ENCODE measurements around the gene SNX1.
"Not testable (repeated sequence)": the region's sequence is repeated elsewhere in the genome, so short reads cannot be mapped to it uniquely, and the experiment has no call there.

SNX1 gene

DNA sequence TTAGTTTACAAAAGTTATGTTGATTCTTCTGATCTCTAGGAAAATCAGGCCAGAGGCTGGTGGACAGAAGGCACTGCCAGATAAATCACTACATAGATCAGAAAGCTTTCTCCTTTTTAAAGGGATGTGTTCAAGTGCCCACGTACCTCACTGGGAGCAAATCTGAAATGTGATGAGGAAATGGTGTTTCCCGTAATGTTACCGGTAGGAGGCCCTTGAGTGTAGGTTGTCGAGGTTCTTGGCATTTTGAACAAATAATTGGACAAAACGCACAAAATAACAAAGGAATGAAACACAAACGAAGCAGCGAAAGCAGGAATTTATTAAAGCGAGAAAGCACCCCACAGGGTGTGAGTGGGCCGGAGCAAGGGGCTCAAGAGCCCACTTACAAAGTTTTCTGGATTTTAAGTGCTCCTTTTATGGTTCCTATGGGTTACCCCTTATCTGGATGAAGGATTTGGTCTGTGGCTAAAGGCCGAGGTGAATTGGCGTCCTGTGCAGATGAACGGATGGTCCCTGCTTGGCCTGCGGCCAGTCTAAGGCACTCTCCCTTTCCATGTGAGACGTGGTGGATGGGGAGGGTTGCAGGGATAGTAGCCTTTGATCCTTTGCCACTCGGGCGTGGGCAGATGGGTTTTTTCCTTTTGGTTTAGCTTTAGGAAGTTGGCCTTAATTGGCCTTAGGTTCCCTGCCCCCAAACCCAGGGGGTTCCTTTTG, 1.0 kb downstream of the SNX1 start:
- H3K4me3 Mint-ChIP-seq, result peak overlapping the region; percentile 99
- H3K4me1 Mint-ChIP-seq, result peaks cover 74% of the 10 kb centered on the region
- DNase-seq (ENCODE audit: low spot score in 2 of 2) (no peak), ATAC-seq (no peak)
- peaks cover 14% of the 10 kb centered on the region for H3K36me3 Mint-ChIP-seq
- no peaks in the 10 kb centered on the region for H3K9me3 Mint-ChIP-seq
- H3K27ac Mint-ChIP-seq, result peak overlapping the region; percentile 97

DNA sequence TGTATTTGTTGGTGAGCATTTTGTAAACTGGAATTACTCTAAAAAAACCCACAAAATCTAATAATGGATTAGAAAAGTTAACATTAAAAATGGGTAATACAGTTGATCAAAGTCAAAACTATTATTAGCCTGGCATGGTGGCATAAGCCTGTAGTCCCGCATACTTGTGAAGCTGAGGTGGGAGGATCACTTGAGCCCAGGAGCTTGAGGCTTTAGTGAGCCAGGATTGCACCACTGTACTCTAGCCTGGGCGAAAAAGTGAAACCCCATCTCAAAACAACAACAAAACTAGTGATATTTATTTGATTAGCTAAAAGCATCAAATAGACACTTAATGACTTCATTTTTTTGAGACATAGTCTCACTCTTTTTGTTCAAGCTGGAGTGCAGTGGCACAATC, 3.6 kb downstream of the SNX1 start:
- no peak for ATAC-seq
- H3K36me3 Mint-ChIP-seq, result peaks cover 12% of the 10 kb centered on the region
- no peak for DNase-seq (ENCODE audit: low spot score in 2 of 2)
- H3K27ac Mint-ChIP-seq, result no peak overlapping the region
- no peak overlapping the region for H3K4me3 Mint-ChIP-seq
- H3K4me1 Mint-ChIP-seq, result peaks cover 58% of the 10 kb centered on the region
- no peaks in the 10 kb centered on the region for H3K9me3 Mint-ChIP-seq

DNA sequence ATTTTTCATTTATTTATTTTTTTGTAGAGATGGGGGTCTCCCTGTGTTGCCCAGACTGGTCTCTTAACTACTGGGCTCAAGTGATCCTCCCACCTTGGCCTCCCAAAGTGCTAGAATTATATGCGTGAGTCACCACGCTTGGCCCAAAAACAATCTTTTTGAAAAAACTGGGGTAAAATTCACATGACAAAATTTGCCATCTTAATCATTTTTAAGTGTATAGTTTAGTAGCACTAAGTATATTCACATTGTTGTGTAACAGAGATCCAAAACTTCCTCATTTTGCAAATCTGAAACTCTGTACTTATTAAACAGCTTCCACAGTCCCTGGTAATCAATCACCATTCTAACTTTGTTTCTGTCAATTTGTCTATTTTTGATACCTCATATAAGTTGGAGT, 5.2 kb downstream of the SNX1 start:
- peaks cover 43% of the 10 kb centered on the region for H3K4me1 Mint-ChIP-seq
- ATAC-seq (no peak), DNase-seq (ENCODE audit: low spot score in 2 of 2) (no peak)
- peaks cover 7% of the 10 kb centered on the region for H3K36me3 Mint-ChIP-seq
- H3K9me3 Mint-ChIP-seq, result no peaks in the 10 kb centered on the region
- H3K4me3 Mint-ChIP-seq, result no peak overlapping the region
- H3K27ac Mint-ChIP-seq, result no peak overlapping the region

DNA sequence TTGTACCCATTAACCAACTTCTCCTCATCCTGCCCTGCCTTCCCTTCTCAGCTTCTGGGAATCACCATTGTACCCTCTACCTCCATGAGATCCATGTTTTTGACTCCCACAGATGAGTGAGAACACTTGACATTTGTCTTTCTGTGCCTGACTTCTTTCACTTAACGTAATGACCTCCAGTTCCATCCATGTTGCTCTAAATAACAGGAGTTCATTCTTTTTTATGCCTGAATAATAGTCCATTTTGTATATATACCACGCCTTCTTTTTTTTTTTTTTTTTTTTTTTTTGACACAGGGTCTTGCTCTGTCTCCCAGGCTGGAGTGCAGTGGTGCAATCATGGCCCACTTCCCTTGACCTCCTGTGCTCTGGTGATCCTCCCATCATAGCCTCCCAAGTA, 6.7 kb downstream of the SNX1 start:
- H3K27ac Mint-ChIP-seq, result no peak overlapping the region
- no peak for DNase-seq (ENCODE audit: low spot score in 2 of 2)
- H3K4me3 Mint-ChIP-seq, result no peak overlapping the region
- peaks cover 43% of the 10 kb centered on the region for H3K4me1 Mint-ChIP-seq
- H3K36me3 Mint-ChIP-seq, result peaks cover 11% of the 10 kb centered on the region
- no peaks in the 10 kb centered on the region for H3K9me3 Mint-ChIP-seq
- ATAC-seq, result no peak

DNA sequence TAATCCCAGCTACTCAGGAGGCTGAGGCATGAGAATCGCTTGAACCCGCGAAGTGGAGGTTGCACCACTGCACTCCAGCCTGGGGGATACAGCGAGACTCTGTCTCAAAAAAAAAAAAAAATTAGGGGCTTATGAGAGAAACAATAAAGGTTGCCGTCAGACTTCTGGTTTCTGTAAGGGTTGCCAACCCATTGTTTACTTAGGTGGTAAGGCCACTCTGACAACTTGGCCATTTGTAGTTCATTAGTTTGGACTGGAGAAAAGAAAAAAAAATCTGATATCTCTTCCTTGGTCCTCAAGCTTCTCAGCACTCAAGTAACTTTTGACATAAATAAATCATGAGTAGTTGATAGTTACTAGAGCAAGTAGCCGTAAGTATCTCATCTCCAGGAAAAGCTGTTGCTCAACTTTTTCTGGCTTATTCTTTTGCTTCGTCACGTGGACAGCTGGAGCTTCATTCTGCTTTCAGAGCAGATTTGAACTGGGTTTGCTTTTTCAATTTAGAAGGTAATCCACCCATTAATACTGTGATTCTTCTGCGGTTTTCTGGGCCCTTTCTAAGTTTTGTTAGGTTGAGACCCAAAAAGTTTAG, 9.4 kb downstream of the SNX1 start:
- DNase-seq (ENCODE audit: low spot score in 2 of 2) (no peak), ATAC-seq (no peak)
- Mint-ChIP-seq H3K4me1 (peaks cover 36% of the 10 kb centered on the region), H3K27ac (no peak overlapping the region), H3K9me3 (no peaks in the 10 kb centered on the region), H3K4me3 (no peak overlapping the region), H3K36me3 (peaks cover 11% of the 10 kb centered on the region)

DNA sequence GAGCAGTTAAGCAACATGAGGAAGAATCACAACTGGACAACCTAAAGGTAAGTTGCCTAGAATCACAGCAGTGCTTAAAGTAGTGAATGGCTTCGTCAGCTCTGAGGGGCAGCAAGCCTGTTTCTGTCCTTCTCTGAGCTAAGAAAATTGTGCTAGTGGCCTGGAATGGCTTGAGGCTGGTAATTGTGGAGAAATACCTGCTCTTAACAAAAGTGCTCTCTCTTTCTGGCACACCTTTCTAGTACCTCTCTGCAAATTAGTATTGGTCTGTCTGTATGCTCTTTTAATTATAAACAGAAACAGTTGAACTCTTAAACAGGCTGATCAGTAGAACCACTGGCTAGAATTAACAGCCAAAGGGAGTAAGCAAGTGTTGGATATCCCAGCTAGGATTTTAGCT, 11.6 kb downstream of the SNX1 start:
- DNase-seq (ENCODE audit: low spot score in 2 of 2) (no peak), ATAC-seq (no peak)
- Mint-ChIP-seq H3K9me3 (no peaks in the 10 kb centered on the region), H3K4me3 (no peak overlapping the region), H3K36me3 (peaks cover 17% of the 10 kb centered on the region), H3K27ac (peak overlapping the region; percentile 10), H3K4me1 (peaks cover 54% of the 10 kb centered on the region)

DNA sequence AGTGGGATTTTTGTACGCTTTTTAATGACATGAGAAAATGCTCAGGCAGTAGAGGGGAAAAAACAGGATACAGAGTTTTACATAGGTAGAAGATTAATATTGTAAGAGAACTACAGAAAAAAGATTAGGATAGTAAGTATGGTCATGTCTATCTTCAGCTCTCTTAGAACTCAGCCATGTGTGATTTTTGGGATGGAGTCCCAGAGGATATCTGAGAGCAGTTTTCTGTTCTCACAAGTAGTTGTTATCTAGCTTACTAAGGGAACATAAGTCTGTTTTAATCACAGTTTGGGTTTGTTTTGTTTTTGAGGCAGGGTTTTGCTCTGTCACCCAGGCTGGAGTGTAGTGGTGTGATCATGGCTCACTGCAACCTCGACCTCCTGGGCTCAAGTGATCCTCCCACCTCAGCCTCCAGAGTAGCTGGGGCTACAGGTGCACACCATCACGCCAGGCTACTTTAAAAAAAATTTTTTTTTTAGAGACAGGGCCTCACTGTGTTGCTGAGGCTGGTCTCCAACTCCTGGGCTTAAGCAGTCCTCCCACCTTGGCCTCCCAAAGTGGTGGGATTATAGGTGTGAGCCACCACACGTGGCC, 14.4 kb downstream of the SNX1 start:
- Mint-ChIP-seq H3K4me1 (peaks cover 52% of the 10 kb centered on the region), H3K27ac (peak overlapping the region; percentile 12), H3K36me3 (peaks cover 40% of the 10 kb centered on the region)
- not testable (repeated sequence) for DNase-seq (ENCODE audit: low spot score in 2 of 2); H3K9me3 Mint-ChIP-seq; H3K4me3 Mint-ChIP-seq; ATAC-seq

DNA sequence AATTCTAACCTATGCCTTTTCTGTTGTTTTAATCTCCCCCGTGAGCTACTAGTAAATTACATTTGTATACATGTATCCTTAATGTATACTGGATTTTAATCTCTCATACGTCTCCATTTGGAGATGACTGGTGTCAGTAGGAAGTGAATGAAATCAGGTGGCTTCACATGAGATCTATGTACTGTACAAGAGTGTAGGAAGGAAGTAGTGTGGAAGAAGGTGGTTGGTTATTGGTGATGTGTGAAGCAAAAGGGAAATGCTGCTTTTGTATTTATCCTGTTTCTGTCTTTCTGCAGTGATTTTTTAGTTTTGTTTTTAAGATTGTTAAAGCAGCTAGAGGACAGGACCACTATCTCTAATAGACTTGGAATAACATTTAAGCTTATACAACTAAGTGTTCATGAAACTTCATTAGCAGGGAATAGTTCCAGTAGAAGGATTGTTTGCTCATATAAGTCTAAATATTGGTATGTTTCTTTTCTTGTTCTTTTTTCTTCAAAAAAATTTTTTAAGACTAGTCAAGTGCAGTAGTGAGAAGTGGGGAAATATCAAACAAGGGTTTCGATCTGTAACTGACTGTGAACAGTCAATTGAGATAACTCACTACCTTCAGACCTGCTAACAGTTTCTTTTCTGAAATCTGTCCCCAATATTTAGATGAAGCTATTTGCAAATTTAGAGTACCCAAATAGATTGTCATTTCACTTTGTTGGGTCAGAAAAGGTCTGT, 15.3 kb downstream of the SNX1 start:
- Mint-ChIP-seq H3K9me3 (no peaks in the 10 kb centered on the region), H3K4me3 (no peak overlapping the region), H3K4me1 (peaks cover 52% of the 10 kb centered on the region), H3K27ac (peak overlapping the region; percentile 12), H3K36me3 (peaks cover 49% of the 10 kb centered on the region)
- DNase-seq (ENCODE audit: low spot score in 2 of 2), result no peak
- ATAC-seq, result peak; percentile 54

DNA sequence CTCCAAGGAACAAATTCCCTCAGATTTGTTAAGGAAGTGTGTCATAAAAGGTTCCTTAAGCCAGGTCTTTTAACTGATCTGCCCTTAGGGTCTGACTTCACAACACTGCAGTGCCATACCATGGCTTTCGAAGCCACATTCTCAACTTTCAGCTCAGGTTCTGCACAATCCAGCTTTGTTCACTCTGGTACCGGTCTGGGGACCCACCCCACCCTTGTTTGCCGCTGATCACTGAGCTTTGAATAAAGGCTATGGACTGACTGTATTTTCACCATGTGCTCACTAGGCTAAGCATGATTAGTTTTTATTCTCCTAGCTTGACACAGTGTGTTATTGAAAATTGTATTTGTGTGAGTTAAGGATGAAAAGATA, 15.9 kb downstream of the SNX1 start:
- peaks cover 47% of the 10 kb centered on the region for H3K4me1 Mint-ChIP-seq
- no peaks in the 10 kb centered on the region for H3K9me3 Mint-ChIP-seq
- H3K36me3 Mint-ChIP-seq, result peaks cover 55% of the 10 kb centered on the region
- DNase-seq (ENCODE audit: low spot score in 2 of 2) (no peak), ATAC-seq (no peak)
- peak overlapping the region; percentile 12 for H3K27ac Mint-ChIP-seq
- H3K4me3 Mint-ChIP-seq, result no peak overlapping the region

DNA sequence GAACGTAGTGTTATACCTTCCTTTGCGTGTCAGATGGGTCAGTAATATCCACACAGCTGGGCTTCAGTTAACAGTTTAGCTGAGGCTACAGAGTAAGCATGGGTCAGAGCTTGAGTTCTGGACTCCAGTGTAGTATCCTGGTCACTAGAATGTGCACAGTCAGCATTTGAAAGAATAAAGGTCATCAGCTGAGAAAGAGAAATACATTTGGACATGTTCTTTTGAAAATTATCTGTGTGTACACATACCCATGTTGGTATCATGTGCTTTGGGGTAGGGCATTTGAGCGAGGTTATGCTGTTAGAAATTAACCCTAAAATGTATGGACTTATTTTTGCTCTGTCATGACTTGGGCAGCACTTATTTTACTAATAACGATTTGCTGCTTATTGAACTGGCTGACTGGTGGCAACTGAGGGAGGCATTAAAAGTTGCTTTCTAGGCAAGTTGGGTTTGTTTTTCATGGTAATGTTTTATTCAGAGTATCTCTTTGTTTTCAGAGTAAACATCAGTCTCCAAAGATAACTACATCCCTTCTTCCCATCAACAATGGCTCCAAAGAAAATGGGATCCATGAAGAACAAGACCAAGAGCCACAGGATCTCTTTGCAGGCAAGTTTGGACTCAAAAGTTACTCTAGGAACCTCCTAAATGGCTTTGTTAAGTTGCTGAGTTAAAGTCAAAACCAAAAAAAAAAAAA, 16.4 kb downstream of the SNX1 start:
- DNase-seq (ENCODE audit: low spot score in 2 of 2), result no peak
- H3K4me3 Mint-ChIP-seq, result no peak overlapping the region
- peak overlapping the region; percentile 12 for H3K27ac Mint-ChIP-seq
- H3K9me3 Mint-ChIP-seq, result no peaks in the 10 kb centered on the region
- peaks cover 56% of the 10 kb centered on the region for H3K36me3 Mint-ChIP-seq
- no peak for ATAC-seq
- peaks cover 41% of the 10 kb centered on the region for H3K4me1 Mint-ChIP-seq

DNA sequence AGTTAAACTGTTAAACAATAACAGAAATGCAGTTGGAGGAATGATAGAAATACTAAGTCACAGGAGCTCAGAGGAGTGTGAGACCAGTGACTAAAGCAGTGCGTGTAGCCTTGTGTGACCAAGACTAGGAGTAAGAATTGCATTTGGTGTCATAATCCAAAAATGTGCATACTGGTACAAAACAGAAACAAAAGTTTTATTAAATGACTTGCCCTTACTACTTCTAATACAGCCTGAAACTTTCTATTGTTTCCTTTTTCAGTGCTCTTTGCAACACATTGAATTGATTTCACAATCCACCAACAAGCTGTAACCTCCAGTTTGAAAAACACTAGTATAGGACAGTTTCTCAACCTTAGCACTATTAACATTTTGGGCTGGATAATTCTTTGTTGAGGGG, 17.1 kb downstream of the SNX1 start:
- Mint-ChIP-seq H3K36me3 (peaks cover 62% of the 10 kb centered on the region), H3K4me1 (peaks cover 39% of the 10 kb centered on the region), H3K9me3 (no peaks in the 10 kb centered on the region), H3K27ac (peak overlapping the region; percentile 12), H3K4me3 (no peak overlapping the region)
- ATAC-seq, result peak; percentile 89
- no peak for DNase-seq (ENCODE audit: low spot score in 2 of 2)

DNA sequence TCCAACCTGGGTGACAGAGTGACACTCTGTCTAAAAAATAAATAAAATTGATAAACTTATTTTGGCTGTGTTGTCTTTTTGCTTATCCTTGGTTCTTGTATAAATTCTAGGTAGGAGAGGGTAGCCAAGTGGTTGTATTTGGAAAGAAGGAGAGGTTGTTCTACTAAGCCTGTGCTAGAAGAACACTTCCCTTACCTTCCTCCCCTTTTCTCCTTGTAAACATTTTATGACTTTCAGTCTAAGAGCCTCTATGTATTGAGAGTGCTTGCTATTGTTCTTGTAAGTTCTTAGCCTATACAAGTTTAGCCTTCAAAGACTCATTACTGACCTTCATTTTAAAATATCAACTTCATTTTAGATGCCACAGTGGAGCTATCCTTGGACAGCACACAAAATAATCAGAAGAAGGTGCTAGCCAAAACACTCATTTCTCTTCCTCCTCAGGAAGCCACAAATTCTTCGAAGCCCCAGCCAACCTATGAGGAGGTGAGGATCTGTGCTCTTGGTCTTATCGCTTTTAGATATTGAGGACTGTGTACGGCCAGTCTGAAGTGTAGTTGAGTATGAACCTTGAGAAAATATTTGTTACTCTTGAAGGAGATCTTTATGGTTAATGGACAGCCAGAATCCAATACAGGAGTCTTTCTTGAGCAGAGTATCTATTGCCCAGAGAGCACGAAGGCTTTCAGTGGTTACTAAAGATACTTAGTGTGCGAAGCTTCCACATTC, 22.1 kb downstream of the SNX1 start:
- ATAC-seq (no peak), DNase-seq (ENCODE audit: low spot score in 2 of 2) (no peak)
- H3K9me3 Mint-ChIP-seq, result no peaks in the 10 kb centered on the region
- H3K4me3 Mint-ChIP-seq, result no peak overlapping the region
- peak overlapping the region; percentile 53 for H3K27ac Mint-ChIP-seq
- peaks cover under 1% of the 10 kb centered on the region for H3K4me1 Mint-ChIP-seq
- H3K36me3 Mint-ChIP-seq, result peaks cover 100% of the 10 kb centered on the region

DNA sequence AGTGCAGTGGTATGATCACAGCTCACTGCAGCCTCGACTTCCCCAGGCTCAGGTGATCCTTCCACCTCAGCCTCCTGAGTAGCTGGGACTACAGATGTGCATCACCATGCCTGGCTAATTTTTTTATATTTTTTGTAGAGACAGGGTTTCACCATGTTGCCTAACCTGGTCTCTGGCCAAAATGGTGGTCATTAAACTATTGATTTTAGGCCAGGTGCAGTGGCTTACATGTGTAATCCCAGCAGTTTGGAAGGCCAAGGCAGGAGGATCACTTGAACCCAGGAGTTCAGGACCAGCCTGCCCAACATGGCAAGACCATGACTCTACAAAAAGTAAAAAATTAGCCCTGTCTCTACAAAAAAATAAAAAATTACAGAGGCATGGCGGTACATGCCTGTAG, 24.5 kb downstream of the SNX1 start:
- not testable (repeated sequence) for H3K4me1 Mint-ChIP-seq; H3K9me3 Mint-ChIP-seq; ATAC-seq; DNase-seq (ENCODE audit: low spot score in 2 of 2); H3K4me3 Mint-ChIP-seq; H3K27ac Mint-ChIP-seq
- peaks cover 100% of the 10 kb centered on the region for H3K36me3 Mint-ChIP-seq

DNA sequence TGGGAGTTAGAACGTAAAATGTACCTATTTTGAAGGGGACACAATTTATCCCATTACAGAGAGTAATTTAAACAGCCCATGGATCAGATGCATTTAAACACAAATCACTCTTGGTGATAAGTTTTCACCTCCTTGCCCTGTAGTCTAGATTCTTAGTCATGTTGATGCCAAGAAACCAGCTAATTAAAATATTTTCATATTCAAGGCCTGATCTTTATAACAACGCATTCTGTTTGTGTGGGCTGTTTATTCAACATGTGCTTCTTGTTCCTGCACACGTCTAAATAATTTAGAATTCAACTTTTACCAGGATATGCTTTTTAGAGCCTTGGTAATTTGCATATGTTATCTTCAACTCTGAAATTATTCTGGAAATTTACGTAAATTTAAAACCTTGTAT, 25.8 kb downstream of the SNX1 start:
- no peaks in the 10 kb centered on the region for H3K9me3 Mint-ChIP-seq
- no peaks in the 10 kb centered on the region for H3K4me1 Mint-ChIP-seq
- H3K27ac Mint-ChIP-seq, result no peak overlapping the region
- no peak overlapping the region for H3K4me3 Mint-ChIP-seq
- DNase-seq (ENCODE audit: low spot score in 2 of 2), result no peak
- H3K36me3 Mint-ChIP-seq, result peaks cover 100% of the 10 kb centered on the region
- ATAC-seq, result no peak

DNA sequence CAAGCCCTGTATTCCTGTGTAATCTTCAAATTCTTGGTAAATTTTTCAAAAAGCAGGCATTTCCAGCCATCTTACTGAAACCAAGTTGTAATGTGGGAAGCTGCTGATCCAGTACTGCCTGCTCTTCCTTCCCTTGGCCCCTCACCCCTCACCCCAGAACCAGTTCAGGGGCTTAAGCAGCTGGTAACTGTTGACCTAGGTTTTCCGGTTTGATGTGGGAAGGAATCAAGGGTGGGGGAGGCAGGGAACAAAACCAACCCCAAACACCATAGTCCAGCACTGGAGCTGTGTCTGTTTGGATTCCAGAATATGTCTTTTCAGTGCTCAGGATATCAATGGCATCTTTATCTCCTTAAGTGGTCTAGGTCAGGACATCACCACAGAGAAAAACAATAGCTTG, 26.7 kb downstream of the SNX1 start:
- H3K4me1 Mint-ChIP-seq, result no peaks in the 10 kb centered on the region
- no peaks in the 10 kb centered on the region for H3K9me3 Mint-ChIP-seq
- H3K36me3 Mint-ChIP-seq, result peaks cover 100% of the 10 kb centered on the region
- DNase-seq (ENCODE audit: low spot score in 2 of 2), result no peak
- no peak for ATAC-seq
- no peak overlapping the region for H3K27ac Mint-ChIP-seq
- no peak overlapping the region for H3K4me3 Mint-ChIP-seq
